NCI-H526 treated with DMSO at 0.1 percent for 48 hours (cell line): ENCODE data around the gene DYRK1A.

Source experiments
- DNase-seq: peaks from one replicate; lab custom pipeline; 2025; lab: John Stamatoyannopoulos, UW

Gene DYRK1A

GRCh38 chr21:37419228-37419906 lies 52.8 kb downstream of the DYRK1A start:
- DNase-seq: no peak

- DNase-seq: no peak
Observed at GRCh38 chr21:37421306-37421705, 54.7 kb downstream of the DYRK1A start.

GRCh38 chr21:37422382-37422781 lies 55.8 kb downstream of the DYRK1A start:
- DNase-seq: no peak

- DNase-seq: no peak
Observed at GRCh38 chr21:37423103-37423502, 56.5 kb downstream of the DYRK1A start.

- no peak for DNase-seq
Observed at GRCh38 chr21:37424396-37424795, 57.8 kb downstream of the DYRK1A start.

GRCh38 chr21:37425001-37425400 lies 58.4 kb downstream of the DYRK1A start:
- DNase-seq: no peak

GRCh38 chr21:37425684-37426083 lies 59.1 kb downstream of the DYRK1A start:
- DNase-seq: no peak

- DNase-seq: no peak
Observed at GRCh38 chr21:37427221-37427620, 60.6 kb downstream of the DYRK1A start.

GRCh38 chr21:37429356-37429755 lies 62.8 kb downstream of the DYRK1A start:
- no peak for DNase-seq

GRCh38 chr21:37430184-37430821 lies 63.7 kb downstream of the DYRK1A start:
- DNase-seq: no peak

GRCh38 chr21:37431243-37431642 lies 64.7 kb downstream of the DYRK1A start:
- DNase-seq: no peak

- no peak for DNase-seq
Observed at GRCh38 chr21:37432710-37433455, 66.3 kb downstream of the DYRK1A start.

- no peak for DNase-seq
Observed at GRCh38 chr21:37433456-37433840, 66.9 kb downstream of the DYRK1A start.

GRCh38 chr21:37435120-37435519 lies 68.5 kb downstream of the DYRK1A start:
- DNase-seq: peak; percentile 95

GRCh38 chr21:37435711-37436110 lies 69.1 kb downstream of the DYRK1A start:
- no peak for DNase-seq

GRCh38 chr21:37436174-37436573 lies 69.6 kb downstream of the DYRK1A start:
- no peak for DNase-seq

- no peak for DNase-seq
Observed at GRCh38 chr21:37437376-37438080, 71.0 kb downstream of the DYRK1A start.

- DNase-seq: no peak
Observed at GRCh38 chr21:37443683-37444082, 77.1 kb downstream of the DYRK1A start.

GRCh38 chr21:37445228-37445627 lies 78.7 kb downstream of the DYRK1A start:
- DNase-seq: no peak

GRCh38 chr21:37446552-37446951 lies 80.0 kb downstream of the DYRK1A start:
- DNase-seq: no peak

GRCh38 chr21:37447288-37447936 lies 80.8 kb downstream of the DYRK1A start:
- no peak for DNase-seq

GRCh38 chr21:37449302-37449937 lies 82.8 kb downstream of the DYRK1A start:
- no peak for DNase-seq
